H9 (cell line): ENCODE measurements around the gene SPDYE18. TPM values are rescaled to one million over a fixed set of nuclear protein-coding genes. Genes with fewer than 3 reads are reported as not detected.
"Not testable (repeated sequence)": the region's sequence is repeated elsewhere in the genome, so short reads cannot be mapped to it uniquely, and the experiment has no call there.

Source experiments
- DNase-seq: peaks from one replicate; pipeline ENCODE4 v3.0.0-alpha.2; 2017
- H2AFZ ChIP-seq: one replicate; pipeline ENCODE4 v1.6.1; 2013; ENCODE audit warnings: mild to moderate bottlenecking, low read length, control low read depth, moderate library complexity
- H2AK5ac ChIP-seq: 2 replicates; pipeline ENCODE4 v1.6.1; 2013; ENCODE audit warnings: low read length, control low read depth, mixed read lengths; ENCODE audit not compliant: insufficient read length
- H2BK120ac ChIP-seq: one replicate; pipeline ENCODE4 v1.6.1; 2013; ENCODE audit warnings: low read depth, mild to moderate bottlenecking, low read length, control low read depth, inconsistent platforms; ENCODE audit not compliant: poor library complexity, severe bottlenecking
- H2BK12ac ChIP-seq: 2 replicates; pipeline ENCODE4 v1.6.1; 2013; ENCODE audit warnings: low read length, control low read depth, mixed read lengths, low read depth; ENCODE audit not compliant: insufficient read length
- H2BK15ac ChIP-seq: 2 replicates; pipeline ENCODE4 v1.6.1; 2013; ENCODE audit warnings: low read depth, low read length, control low read depth
- H2BK20ac ChIP-seq: one replicate; pipeline ENCODE4 v1.6.1; 2013; ENCODE audit warnings: low read depth, mild to moderate bottlenecking, low read length, control low read depth, inconsistent platforms; ENCODE audit not compliant: poor library complexity, severe bottlenecking
- H2BK5ac ChIP-seq: 2 replicates; pipeline ENCODE4 v1.6.1; 2013; ENCODE audit warnings: low read length, control low read depth, mixed read lengths; ENCODE audit not compliant: insufficient read length
- H3K14ac ChIP-seq: 2 replicates; pipeline ENCODE4 v1.6.1; 2013; ENCODE audit warnings: low read length, control low read depth; ENCODE audit not compliant: insufficient read depth
- H3K18ac ChIP-seq: 2 replicates; pipeline ENCODE4 v1.6.1; 2013; ENCODE audit warnings: low read depth, mild to moderate bottlenecking, mixed read lengths, low read length, control low read depth; ENCODE audit not compliant: insufficient read length
- H3K23ac ChIP-seq: 2 replicates; pipeline ENCODE4 v1.6.1; 2013; ENCODE audit warnings: low read length, control low read depth, mixed read lengths, low read depth; ENCODE audit not compliant: insufficient read length
- H3K23me2 ChIP-seq: 2 replicates; pipeline ENCODE4 v1.6.1; 2013; ENCODE audit warnings: low read depth, mild to moderate bottlenecking, mixed read lengths, low read length, control low read depth; ENCODE audit not compliant: insufficient read length, poor library complexity, severe bottlenecking
- H3K27ac ChIP-seq: 2 replicates; pipeline ENCODE4 v1.5.1; 2013; ENCODE audit warnings: low read length, control low read depth, mixed read lengths, low read depth; ENCODE audit not compliant: insufficient read length
- H3K27me3 ChIP-seq: 2 replicates; pipeline ENCODE4 v1.6.1; 2013; ENCODE audit warnings: low read length, control low read depth, inconsistent platforms; ENCODE audit not compliant: insufficient read depth
- H3K4ac ChIP-seq: 2 replicates; pipeline ENCODE4 v1.6.1; 2013; ENCODE audit warnings: low read depth, mild to moderate bottlenecking, control low read depth, inconsistent platforms, low read length, moderate library complexity
- H3K4me1 ChIP-seq: 2 replicates; pipeline ENCODE4 v1.6.1; 2013; ENCODE audit warnings: low read length, control low read depth, inconsistent platforms; ENCODE audit not compliant: insufficient read depth
- H3K4me2 ChIP-seq: 2 replicates; pipeline ENCODE4 v1.6.1; 2013; ENCODE audit warnings: low read length, control low read depth, mixed read lengths; ENCODE audit not compliant: insufficient read length, insufficient read depth
- H3K56ac ChIP-seq: 2 replicates; pipeline ENCODE4 v1.6.1; 2013; ENCODE audit warnings: low read depth, mild to moderate bottlenecking, mixed read lengths, low read length, control low read depth; ENCODE audit not compliant: insufficient read length
- H3K79me1 ChIP-seq: 2 replicates; pipeline ENCODE4 v1.6.1; 2013; ENCODE audit warnings: low read depth, mild to moderate bottlenecking, moderate library complexity, low read length, control low read depth, inconsistent platforms; ENCODE audit not compliant: insufficient read depth, poor library complexity, severe bottlenecking
- H3K79me2 ChIP-seq: 2 replicates; pipeline ENCODE4 v1.6.1; 2013; ENCODE audit warnings: low read length, control low read depth, inconsistent platforms; ENCODE audit not compliant: insufficient read depth
- H3K9ac ChIP-seq: 2 replicates; pipeline ENCODE4 v1.6.1; 2013; ENCODE audit warnings: low read length, control low read depth, mixed read lengths; ENCODE audit not compliant: insufficient read length; ENCODE audit errors: extremely low read depth
- H3K9me3 ChIP-seq: one replicate; pipeline ENCODE4 v1.6.1; 2013; ENCODE audit warnings: low read depth, low read length, inconsistent platforms; ENCODE audit not compliant: control insufficient read depth
- H3T11ph ChIP-seq: one replicate; pipeline ENCODE4 v1.6.1; 2013; ENCODE audit warnings: mild to moderate bottlenecking, low read length, control low read depth, inconsistent platforms
- H4K20me1 ChIP-seq: one replicate; pipeline ENCODE4 v1.6.1; 2013; ENCODE audit not compliant: control insufficient read depth, insufficient read length, insufficient read depth
- H4K5ac ChIP-seq: 2 replicates; pipeline ENCODE4 v1.6.1; 2013; ENCODE audit warnings: low read depth, mild to moderate bottlenecking, mixed read lengths, low read length, control low read depth; ENCODE audit not compliant: insufficient read length
- H4K8ac ChIP-seq: replicated peaks from 2 replicates; pipeline ENCODE4 v1.6.1; 2013; ENCODE audit warnings: low read length, control low read depth, mixed read lengths, low read depth; ENCODE audit not compliant: insufficient read length
- H4K91ac ChIP-seq: 2 replicates; pipeline ENCODE4 v1.6.1; 2013; ENCODE audit warnings: low read depth, mild to moderate bottlenecking, moderate library complexity, mixed read lengths, low read length, control low read depth; ENCODE audit not compliant: insufficient read length
- H3K27ac Mint-ChIP-seq, 3 experiments: 2 replicates in 2 of 3; 3 replicates in 1 of 3; pipeline ENCODE4 v1.8.0; 2020 to 2021; ENCODE audit warnings: mixed read lengths in 3 of 3, mild to moderate bottlenecking in 1 of 3, moderate library complexity in 1 of 3
- H3K27me3 Mint-ChIP-seq: 2 replicates; pipeline ENCODE4 v1.8.0; 2021; ENCODE audit warnings: low read depth, mild to moderate bottlenecking, moderate library complexity, mixed read lengths
- H3K36me3 Mint-ChIP-seq, 3 experiments: 2 replicates in 2 of 3; 3 replicates in 1 of 3; pipeline ENCODE4 v1.8.0; 2020 to 2021; ENCODE audit warnings: low read depth in 3 of 3, mixed read lengths in 3 of 3; ENCODE audit not compliant: insufficient read depth in 1 of 3
- H3K4me1 Mint-ChIP-seq, 2 experiments: 2 replicates each; pipeline ENCODE4 v1.8.0; 2020; ENCODE audit warnings: mixed read lengths in 2 of 2
- H3K4me3 Mint-ChIP-seq, 2 experiments: 2 replicates in 1 of 2; 3 replicates in 1 of 2; pipeline ENCODE4 v1.8.0; 2020 to 2021; ENCODE audit warnings: mild to moderate bottlenecking in 2 of 2, mixed read lengths in 2 of 2, moderate library complexity in 1 of 2
- H3K9me3 Mint-ChIP-seq, 2 experiments: 2 replicates in 1 of 2; 3 replicates in 1 of 2; pipeline ENCODE4 v1.8.0; 2020; ENCODE audit warnings: mild to moderate bottlenecking in 2 of 2, mixed read lengths in 2 of 2, moderate library complexity in 1 of 2
- WGBS: extraction: QIAGEN DNeasy Blood & Tissue Kit; methylation state at CpG from one replicate; pipeline ENCODE4 v1.1.7; 2013; ENCODE audit warnings: missing lambda C conversion rate, low lambda C conversion rate, mixed read lengths; ENCODE audit not compliant: insufficient read length; ENCODE audit errors: extremely low coverage; 5-methylcytosine and 5-hydroxymethylcytosine counted together
- total RNA-seq: library from RNA; stranded (reverse); gene quantifications from 2 replicates; pipeline ENCODE4 v1.2.1, GENCODE V29; 2021

The SPDYE18 gene
- total RNA-seq, 1 experiment from 2014 or later: not detected

GRCh38 chr7:77107659-77108058, 45.3 kb upstream of the SPDYE18 start:
- H4K20me1 ChIP-seq, H3K27ac ChIP-seq, H3K36me3 Mint-ChIP-seq, H2AK5ac ChIP-seq, H3K18ac ChIP-seq, H2BK15ac ChIP-seq, H3K56ac ChIP-seq, H2BK20ac ChIP-seq, H4K8ac ChIP-seq, H2BK12ac ChIP-seq, H3K9me3 Mint-ChIP-seq, H3K4me1 ChIP-seq, H4K5ac ChIP-seq, DNase-seq, H3K4me1 Mint-ChIP-seq, H4K91ac ChIP-seq, H3K79me2 ChIP-seq, H3K27me3 Mint-ChIP-seq, H3K9ac ChIP-seq, H3K79me1 ChIP-seq, H3T11ph ChIP-seq, H3K4me2 ChIP-seq, H3K4me3 Mint-ChIP-seq, H3K27ac Mint-ChIP-seq, H2AFZ ChIP-seq, H3K9me3 ChIP-seq, H3K27me3 ChIP-seq, H2BK5ac ChIP-seq, H3K23me2 ChIP-seq, H2BK120ac ChIP-seq, H3K4ac ChIP-seq, H3K23ac ChIP-seq, H3K14ac ChIP-seq: not testable (repeated sequence)
- no CpG with 5 or more reads among the region's 3 CpGs for WGBS

- H4K5ac ChIP-seq, H3K4me3 Mint-ChIP-seq, H4K91ac ChIP-seq, H3K23me2 ChIP-seq, H3K4ac ChIP-seq, H3K23ac ChIP-seq, H2AK5ac ChIP-seq, H3K9me3 Mint-ChIP-seq, H4K20me1 ChIP-seq, DNase-seq, H3K4me1 Mint-ChIP-seq, H3K9me3 ChIP-seq, H3K27me3 Mint-ChIP-seq, H3K27ac Mint-ChIP-seq, H3K56ac ChIP-seq, H2BK15ac ChIP-seq, H3K9ac ChIP-seq, H2BK5ac ChIP-seq, H3K14ac ChIP-seq, H3K18ac ChIP-seq, H3K4me1 ChIP-seq, H2BK12ac ChIP-seq, H3K79me1 ChIP-seq, H3K27me3 ChIP-seq, H3K79me2 ChIP-seq, H2BK20ac ChIP-seq, H2AFZ ChIP-seq, H3K27ac ChIP-seq, H2BK120ac ChIP-seq, H3T11ph ChIP-seq, H3K4me2 ChIP-seq, H3K36me3 Mint-ChIP-seq, H4K8ac ChIP-seq: not testable (repeated sequence)
- WGBS: no CpG with 5 or more reads among the region's 3 CpGs
Observed at GRCh38 chr7:77105904-77106303, 43.5 kb upstream of the SPDYE18 start.

GRCh38 chr7:77102671-77103070, 40.3 kb upstream of the SPDYE18 start:
- not testable (repeated sequence) for H3K36me3 Mint-ChIP-seq, H3K27me3 Mint-ChIP-seq, H2BK15ac ChIP-seq, H3K4me2 ChIP-seq, H4K8ac ChIP-seq, H2BK20ac ChIP-seq, H2BK12ac ChIP-seq, H3K4me1 Mint-ChIP-seq, H3K27ac Mint-ChIP-seq, H2AFZ ChIP-seq, H4K20me1 ChIP-seq, H2BK120ac ChIP-seq, H3K4me3 Mint-ChIP-seq, H3K27me3 ChIP-seq, H3T11ph ChIP-seq, H3K79me1 ChIP-seq, H3K27ac ChIP-seq, H3K9me3 Mint-ChIP-seq, H3K9ac ChIP-seq, H3K23ac ChIP-seq, DNase-seq, H3K18ac ChIP-seq, H3K14ac ChIP-seq, H3K4ac ChIP-seq, H3K9me3 ChIP-seq, H3K4me1 ChIP-seq, H3K79me2 ChIP-seq, H4K5ac ChIP-seq, H2AK5ac ChIP-seq, H2BK5ac ChIP-seq, H4K91ac ChIP-seq, H3K23me2 ChIP-seq, H3K56ac ChIP-seq
